ENCODE results near the gene ASB3.

- TF ChIP-seq POLR2A (IDR thresholded peaks at IDR 0.05) (no peak), POLR2AphosphoS5 (IDR thresholded peaks at IDR 0.05) (no peak)
Observed at GRCh38 chr2:53828331-53828730, 41.6 kb upstream of the ASB3 start.
